ENCODE results near the gene FGF16. TPM values are rescaled to one million over a fixed set of nuclear protein-coding genes. Genes with fewer than 3 reads are reported as not detected.

FGF16 gene
- total and polyA plus RNA-seq, 2 of the 8 experiments (the other 6 are each of a cell fraction or from before 2014, with no cell fraction given), result 0.50 to 1.4 TPM

- no peak for TF ChIP-seq CHD7 (IDR thresholded peaks at IDR 0.05; ENCODE audit: insufficient replicate concordance, low read length)
Observed at GRCh38 chrX:77434962-77435361, 12.2 kb upstream of the FGF16 start (continued).
